Epithelial cell of prostate (primary cell): ENCODE measurements around the gene ST6GAL1.
"Not testable (repeated sequence)": the region's sequence is repeated elsewhere in the genome, so short reads cannot be mapped to it uniquely, and the experiment has no call there.

ENCODE experiments used
- DNase-seq: peaks from one replicate; pipeline ENCODE4 v3.0.0-alpha.2; 2011; ENCODE audit warnings: low read depth, low spot score
- H3K27ac ChIP-seq: fragments of 450-650 bp; 2 replicates; pipeline ENCODE4 v1.5.1; 2017; ENCODE audit warnings: mild to moderate bottlenecking

Gene ST6GAL1

DNA sequence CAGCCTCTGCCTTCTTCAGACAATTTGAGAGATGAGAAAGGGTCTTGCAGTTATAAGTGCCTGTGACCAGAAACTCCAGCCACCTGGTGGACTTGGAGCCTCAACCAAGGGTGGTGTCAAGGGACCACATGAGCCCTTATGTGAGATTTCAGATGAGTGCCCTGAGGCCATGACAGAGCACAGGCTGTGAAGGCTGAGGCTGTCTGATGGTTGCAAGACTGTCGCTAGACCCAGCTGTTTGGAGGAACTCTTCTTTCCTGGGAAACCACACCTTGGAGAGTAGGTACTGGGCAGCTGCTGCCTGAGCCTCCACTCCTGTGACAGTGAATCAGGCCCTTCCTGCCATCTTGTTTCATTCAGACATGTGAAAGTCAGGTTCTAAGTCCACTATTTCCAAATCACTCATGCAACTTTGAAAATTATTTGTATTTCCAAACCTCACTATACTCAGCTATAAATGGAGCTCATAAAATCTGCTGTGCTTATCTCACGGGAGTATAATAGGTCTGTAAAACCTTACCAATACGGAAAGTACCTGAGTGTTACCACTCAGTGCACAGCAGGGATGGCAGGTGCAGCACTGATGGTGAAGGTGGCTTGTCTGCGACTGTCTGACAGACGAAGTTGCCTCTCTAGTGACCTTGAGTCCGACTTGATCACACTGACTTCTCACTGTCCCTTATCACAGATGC is 109.5 kb downstream of the ST6GAL1 start:
- no peak for DNase-seq
- no peak overlapping the region for H3K27ac ChIP-seq

DNA sequence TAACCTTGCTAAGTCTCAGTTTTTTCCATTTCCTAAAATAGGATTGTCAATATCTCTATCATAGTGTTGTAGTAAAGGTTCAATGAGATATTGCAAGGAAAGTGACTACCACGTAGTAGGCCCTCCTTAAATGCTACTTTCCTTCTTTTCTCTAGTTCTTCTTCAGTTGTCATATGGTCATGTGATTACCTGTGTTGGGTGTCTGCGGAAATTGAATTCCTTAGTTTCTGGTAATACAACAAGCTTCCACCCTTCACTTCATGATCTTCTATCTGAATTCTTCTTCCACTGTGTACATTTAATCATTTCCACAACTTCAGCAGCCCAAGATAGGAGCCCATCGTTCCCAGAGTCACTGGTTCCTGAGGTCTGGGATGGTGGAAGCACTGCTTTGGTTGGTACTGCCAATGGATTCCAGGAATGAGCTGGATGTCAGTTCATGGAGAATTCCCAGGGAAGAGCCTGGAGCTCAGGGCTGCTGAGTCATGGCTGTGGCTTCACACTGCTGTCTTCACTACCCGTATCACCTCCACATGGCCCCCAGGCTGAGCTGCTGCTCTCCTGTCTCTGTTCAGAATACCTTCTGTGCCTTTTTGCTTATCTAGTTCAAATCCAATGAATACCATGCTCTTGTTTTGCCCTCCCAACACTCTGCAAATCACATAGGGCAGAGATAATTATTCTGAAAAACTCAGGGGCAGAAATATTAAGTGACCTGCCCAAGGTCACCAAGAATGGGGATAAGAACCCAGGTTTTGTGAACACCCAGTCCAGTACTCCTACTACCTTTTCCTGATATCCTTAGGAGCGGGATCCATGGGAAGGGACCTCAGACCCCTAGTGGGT is 110.4 kb downstream of the ST6GAL1 start:
- DNase-seq = no peak

DNA sequence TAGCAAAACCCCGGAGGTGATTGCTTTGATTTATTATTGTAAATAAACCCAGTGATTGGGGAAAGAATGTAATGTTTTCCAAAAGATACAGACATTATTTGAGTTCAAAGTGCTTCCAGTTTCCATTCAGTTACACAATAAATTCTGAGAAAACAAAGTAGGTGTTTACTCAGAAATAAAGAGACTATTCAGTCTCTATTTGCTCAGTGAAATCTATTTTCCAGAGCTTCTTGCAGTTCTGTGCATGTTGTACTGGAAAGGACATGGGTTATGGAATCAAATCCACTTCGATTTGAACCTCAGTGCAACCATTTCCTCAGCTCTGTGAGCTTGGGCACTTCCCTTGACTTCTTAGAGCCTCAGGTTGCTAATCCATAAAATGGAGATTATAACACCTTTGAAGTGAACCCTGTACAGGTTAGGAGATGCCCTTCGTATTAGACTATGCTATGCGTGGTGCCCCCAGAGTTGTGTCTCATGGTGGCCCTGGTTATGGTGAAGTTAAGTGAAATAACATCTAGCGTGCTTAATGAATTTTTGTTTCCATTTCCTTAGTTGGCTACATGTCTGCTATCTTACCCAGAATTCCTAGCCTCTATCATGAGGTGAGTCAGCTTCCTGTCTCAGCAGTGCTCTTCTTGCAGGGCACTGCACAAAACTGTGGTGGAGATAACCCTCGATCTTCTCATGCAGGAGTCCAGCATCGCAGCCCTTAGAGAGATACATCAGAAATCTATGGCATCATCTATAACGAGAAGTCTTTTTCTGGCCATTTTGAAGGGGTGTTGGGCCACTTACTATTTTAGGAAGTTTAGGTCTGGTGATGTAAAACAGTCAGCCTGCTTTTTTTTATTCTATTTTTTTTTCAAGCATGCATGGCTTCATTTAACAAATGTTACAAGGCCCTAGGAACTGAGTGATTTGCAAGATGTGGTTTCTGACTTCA is 111.3 kb downstream of the ST6GAL1 start:
- H3K27ac ChIP-seq = no peak overlapping the region
- no peak for DNase-seq

More for the DNA sequence above, 110.4 kb downstream of the ST6GAL1 start:
- no peak overlapping the region for H3K27ac ChIP-seq

DNA sequence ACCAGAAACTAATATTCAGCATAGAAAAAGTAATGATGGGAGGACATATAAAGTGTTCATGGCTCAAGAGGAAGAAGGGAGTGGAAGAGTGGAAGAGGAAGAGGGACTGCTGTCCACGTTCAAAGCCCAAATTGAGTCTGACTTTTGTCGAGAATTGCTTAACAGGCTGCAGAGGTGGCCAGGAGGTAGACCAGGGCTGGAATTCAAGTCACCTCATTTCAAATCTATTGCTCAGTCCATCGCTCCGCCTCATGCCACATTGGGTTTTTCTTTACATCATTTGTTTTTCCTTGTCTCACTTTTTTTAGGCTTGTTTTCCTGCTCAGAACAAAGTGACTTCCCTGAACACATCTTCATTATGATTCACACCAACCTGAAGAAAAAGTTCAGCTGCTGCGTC is 112.0 kb downstream of the ST6GAL1 start:
- no peak for DNase-seq
- no peak overlapping the region for H3K27ac ChIP-seq

DNA sequence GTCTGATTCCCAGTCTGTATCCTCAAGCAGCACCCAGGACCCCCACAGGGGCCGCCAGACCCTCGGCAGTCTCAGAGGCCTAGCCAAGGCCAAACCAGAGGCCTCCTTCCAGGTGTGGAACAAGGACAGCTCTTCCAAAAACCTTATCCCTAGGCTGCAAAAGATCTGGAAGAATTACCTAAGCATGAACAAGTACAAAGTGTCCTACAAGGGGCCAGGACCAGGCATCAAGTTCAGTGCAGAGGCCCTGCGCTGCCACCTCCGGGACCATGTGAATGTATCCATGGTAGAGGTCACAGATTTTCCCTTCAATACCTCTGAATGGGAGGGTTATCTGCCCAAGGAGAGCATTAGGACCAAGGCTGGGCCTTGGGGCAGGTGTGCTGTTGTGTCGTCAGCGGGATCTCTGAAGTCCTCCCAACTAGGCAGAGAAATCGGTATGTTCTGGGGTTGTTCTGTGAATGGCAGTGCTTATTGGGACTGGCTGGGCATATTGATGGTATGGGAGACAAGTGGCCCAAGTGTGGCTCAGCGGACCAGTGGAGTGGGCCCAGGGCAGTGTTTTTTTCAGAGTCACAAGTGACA is 112.6 kb downstream of the ST6GAL1 start:
- no peak overlapping the region for H3K27ac ChIP-seq

DNA sequence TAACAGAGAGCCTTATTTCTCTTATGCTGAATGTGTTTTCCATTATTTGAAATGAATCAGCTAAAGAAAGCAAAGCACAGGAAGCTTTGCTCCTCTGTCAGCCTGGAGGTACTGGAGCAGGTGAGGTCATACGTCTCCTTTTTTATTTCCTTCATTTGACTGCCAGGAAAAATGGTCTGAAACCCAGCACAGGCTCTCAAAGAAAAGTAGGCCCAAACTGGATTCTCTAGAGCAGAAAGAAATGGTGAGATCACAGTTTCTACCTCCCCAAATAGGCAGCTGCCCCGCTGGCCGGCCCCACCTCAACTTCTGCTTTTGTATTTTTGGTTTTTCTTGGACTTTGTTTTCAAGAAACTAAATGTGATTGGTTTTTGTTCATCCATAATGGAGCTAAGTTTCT is 113.9 kb downstream of the ST6GAL1 start:
- no peak for DNase-seq
- peak overlapping the region; percentile 29 for H3K27ac ChIP-seq

More for the DNA sequence above, 112.6 kb downstream of the ST6GAL1 start:
- DNase-seq = no peak

DNA sequence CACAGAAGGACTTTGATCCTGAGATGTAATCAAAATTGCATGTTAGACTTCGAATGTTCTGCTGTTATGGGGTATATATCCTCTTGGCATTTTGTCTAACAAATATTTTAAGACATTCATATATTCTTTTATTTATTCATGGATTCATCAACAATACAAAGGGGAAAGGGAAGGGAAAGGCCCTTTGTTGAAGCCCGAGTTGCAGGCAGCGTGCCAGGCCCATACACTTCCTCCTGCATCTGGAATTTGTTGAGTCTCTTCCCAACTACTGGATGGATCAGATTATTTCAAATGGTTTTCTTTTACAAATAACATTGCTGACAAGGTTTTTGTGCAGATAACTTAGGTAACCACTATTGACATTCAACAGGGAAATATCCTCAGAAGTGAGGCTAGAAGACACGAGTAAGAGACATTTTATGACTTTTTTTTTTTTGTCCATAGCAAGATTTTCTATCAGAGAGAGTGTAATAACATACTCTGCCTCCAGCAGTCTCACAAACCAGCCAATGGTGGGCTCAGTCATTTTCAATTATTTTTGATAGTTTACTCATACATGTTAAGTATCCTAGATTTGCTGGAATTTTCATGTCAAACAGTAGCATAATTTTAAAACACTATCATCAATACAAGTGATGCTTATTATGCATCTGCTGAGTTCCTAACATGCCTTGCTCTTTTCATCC is 114.7 kb downstream of the ST6GAL1 start:
- H3K27ac ChIP-seq = no peak overlapping the region
- no peak for DNase-seq

DNA sequence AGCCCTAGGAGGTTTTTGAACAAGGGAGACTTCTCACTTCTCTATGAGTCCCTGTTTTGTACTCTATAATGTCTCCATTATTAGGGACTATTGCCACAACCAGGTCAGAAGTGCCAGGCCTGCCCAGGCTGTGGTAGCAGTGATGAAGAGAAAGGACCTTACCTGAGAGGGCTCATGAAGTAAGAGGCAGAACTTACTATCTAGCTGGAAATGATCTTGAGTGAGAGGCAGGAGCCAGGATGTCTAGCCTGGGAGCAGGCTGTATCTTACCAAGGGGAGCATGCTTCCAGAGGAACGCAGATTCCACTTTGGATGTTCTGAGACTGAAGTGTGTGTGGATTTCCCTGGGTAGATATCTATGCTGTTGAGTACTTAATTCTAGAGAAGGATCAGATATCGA is 115.7 kb downstream of the ST6GAL1 start:
- no peak overlapping the region for H3K27ac ChIP-seq
- no peak for DNase-seq

DNA sequence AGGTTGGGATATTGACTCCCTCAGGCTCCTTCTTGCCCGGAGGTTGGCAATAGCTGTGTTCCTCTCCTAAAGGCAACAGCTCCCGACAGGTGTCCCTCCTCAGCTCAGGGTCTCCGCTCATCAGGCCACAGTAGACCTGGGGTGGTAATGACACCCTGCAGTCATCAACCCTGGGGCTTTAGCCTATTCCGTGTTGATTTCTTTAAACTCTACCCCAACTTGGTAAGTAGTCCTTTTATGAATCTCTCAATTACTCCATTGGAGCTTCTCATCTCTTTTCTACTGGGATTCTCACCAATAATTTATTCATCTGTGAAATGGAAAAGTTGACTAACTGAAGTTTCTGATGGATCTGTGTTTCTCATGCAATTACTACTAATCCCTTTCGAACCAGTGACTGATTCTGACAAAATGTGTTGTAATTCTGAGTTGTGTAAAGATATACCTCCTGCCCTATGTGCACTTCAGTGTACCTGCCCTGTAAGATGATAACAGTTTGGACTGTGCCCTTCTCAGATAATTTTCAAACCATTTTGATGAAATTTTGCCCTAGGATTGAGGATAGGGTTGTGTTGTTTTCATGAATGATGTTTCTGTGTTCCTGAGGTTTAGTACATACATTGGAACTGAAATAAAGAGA is 119.3 kb downstream of the ST6GAL1 start:
- DNase-seq = no peak
- H3K27ac ChIP-seq = no peak overlapping the region

DNA sequence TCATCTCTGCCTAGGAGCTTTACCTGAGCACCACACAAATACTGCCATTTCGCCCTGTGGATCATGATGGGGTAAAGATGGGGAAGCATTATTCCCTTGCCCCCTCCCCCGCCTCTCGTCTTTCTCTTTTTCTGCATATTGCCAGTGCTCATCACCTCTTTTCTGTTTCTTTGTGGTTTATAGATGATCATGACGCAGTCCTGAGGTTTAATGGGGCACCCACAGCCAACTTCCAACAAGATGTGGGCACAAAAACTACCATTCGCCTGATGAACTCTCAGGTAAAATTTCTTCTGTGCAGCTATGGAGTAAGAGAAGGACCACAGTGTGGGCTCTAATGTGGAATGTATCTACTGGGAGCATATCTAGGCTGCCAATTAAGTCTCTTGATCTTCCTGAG is 120.7 kb downstream of the ST6GAL1 start:
- DNase-seq = no peak
- H3K27ac ChIP-seq = no peak overlapping the region

DNA sequence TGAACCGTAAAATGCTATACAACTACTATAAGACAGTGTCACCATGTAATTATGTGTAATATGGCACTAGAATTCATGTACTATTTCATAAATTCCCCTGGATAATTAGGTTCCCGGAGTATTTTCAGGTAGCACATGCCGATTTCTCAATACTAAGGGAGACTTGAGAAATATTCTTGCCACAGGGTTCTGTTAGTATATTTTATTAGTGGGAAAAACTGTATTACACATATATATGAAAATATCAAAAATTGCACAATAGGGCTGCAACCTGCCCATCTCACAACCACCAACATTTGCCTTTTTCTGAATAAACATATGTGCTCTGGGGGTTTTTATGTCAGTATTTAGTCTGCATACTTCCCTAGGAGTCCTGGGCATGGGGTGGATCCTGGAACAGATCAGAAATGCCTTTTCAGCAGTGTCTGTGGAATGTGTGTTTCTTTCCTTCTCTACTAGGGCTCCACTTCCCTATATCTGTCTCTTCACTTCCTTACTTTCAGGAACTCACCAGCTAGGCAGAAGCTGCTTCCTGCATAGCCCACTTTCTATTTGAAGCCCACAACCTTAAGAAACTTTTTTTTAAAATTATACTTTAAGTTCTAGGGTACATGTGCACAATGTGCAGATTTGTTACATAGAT is 121.5 kb downstream of the ST6GAL1 start:
- no peak overlapping the region for H3K27ac ChIP-seq
- DNase-seq = no peak

DNA sequence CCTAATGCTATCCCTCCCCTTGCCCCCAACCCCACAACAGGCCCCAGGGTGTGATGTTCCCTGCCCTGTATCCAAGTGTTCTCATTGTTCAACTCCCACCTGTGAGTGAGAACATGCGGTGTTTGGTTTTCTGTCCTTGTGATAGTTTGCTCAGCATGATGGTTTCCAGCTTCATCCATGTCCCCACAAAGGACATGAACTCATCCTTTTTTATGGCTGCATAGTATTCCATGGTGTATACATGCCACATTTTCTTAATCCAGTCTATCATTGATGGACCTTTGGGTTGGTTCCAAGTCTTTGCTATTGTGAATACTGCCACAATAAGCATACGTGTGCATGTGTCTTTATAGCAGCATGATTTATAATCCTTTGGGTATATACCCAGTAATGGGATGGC is 122.1 kb downstream of the ST6GAL1 start:
- H3K27ac ChIP-seq, DNase-seq: not testable (repeated sequence)

DNA sequence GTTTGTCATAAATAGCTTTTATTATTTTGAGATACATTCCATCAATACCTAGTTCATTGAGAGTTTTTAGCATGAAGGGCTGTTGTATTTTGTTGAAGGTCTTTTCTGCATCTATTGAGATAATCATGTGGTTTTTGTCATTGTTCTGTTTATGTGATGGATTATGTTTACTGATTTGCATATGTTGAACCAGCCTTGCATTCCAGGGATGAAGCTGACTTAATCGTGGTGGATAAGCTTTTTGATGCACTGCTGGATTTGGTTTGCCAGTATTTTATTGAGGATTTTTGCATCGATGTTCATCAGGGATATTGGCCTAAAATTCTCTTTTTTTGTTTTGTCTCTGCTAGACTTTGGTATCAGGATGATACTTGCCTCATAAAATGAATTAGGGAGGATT is 124.1 kb downstream of the ST6GAL1 start:
- DNase-seq, H3K27ac ChIP-seq: not testable (repeated sequence)

DNA sequence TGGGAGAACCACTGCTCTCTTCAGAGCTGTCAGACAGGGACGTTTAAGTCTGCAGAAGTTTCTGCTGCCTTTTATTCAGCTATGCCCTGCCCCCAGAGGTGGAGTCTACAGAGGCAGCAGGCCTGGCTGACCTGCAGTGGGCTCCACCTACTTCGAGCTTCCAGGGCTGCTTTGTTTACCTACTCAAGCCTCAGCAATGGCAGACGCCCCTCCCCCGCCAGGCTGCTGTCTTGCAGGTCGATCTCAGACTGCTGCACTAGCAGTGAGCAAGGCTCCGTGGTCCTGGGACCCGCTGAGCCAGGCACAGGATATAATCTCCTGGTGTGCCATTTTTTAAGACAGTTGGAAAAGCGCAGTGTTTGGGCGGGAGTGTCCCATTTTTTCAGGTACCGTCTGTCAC is 127.5 kb downstream of the ST6GAL1 start:
- DNase-seq, H3K27ac ChIP-seq: not testable (repeated sequence)

DNA sequence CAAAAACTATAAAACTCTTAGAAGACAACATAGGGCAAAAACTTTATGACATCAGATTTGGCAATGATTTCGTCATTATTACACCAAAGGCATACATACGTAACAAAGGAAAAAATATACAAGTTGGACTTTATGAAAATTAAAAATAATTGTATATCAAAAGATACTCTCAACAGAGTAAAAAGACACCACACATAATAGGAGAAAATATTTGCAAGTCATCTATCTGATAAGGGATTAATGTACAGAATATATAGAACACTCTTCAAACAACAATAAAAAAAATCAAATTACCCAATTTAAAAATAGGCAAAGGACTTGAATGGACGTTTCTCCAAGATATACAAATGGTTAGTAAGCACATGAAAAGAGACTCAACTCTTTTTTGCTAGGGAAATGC is 131.4 kb downstream of the ST6GAL1 start:
- DNase-seq = no peak
- H3K27ac ChIP-seq = peak overlapping the region; percentile 94

DNA sequence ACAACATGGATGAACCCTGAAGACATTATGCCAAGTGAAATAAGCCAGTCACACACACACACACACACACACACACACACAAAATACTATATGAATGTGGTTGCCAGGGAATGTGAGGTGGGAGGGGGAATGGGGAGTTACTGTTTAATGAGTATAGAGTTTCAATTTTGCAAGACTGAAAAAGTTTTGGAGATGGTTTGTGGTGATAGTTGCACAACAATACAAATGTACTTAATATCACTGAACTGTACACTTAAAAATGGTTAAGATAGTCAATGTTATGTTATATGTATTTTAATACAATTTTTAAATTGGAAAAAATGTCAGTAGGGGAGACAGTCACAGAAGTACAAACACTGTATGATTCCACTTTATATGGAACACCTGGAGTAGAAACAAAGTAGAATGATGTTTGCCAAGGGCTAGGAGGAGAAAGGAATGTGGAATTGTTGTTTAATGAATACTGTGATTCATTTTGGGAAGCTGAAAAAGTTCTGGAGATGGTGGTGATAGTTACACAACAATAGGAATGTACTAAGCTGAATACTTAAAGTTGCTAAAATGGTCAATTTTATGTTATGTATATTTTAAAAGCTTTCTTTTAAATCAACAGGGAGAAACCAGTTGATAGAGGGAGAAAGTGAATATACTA is 132.3 kb downstream of the ST6GAL1 start:
- H3K27ac ChIP-seq = peak overlapping the region; percentile 94
- DNase-seq = peak; percentile 88

DNA sequence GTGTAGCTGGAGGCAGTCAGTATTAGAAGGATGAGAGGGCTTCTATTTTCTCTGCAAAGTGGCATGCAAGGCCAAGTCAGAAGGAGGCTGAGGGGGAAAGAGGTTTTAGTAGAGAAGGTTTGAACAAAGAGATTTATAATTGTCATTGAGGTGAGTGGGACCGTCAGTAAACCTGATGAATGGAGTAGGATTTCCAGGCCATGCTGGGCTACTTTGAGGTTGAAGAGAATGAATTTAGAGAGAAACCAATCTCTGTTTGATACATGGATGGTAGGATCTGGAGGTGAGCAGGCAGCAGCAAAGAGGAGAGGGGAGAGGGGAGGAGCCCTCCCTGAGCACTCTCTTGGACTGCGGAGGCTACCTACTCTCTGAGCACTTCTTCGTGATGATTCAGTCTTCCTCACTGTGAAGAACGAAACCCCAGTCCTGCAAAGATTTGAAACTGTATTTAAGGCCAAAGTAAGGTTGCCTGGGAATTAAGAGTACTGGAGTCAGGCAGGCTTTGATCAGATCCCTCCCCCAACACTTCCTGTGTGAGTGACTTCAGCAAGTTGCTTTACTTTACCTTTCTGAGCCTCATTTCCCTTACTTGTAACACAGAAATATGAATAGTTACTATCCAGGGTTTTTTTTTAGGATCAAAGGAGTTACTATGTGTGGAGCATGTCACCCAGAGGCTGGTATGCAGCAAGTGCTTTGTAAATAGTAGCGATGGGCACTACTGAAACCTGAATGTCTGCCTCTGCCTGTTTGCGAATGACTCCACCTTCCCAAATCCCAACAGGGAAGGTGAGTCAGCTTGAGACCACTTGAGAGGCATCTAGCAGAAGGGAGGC is 133.2 kb downstream of the ST6GAL1 start:
- peak overlapping the region; percentile 94 for H3K27ac ChIP-seq
- DNase-seq = peak; percentile 83
